Activated CD4-positive, CD25-positive, alpha-beta regulatory T cell treated with anti-CD3 and anti-CD28 coated beads, Interleukin-2, amount 50 U/mL, for 24 hours (primary cell): Measurements from ENCODE around the gene NRXN3.

ENCODE experiments used
- ATAC-seq, 2 donors: fragments of 150-1000 bp; cut with Tn5 transposase; one replicate each; pipeline ENCODE4 v1.10.0; 2021; ENCODE audit warnings: mild to moderate bottlenecking in 1 of 2, moderate library complexity in 1 of 2

Gene NRXN3

DNA sequence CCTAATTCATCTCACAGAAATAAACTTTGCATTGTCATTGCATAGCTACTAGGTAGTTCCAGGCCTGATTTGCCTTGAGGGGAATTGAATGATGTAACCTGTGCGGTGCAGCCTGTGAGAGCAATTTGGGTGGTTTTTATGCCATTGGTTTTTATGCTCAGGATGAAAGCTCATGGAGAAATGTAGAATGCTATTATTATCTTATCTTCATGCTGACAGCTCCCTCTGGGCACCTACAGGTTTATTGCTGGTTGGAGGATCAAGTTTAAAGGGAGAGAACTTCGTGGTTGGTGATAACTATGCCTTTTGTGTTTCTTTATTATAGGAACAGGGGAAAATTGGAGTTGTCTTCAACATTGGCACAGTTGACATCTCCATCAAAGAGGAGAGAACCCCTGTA, 1493.3 kb downstream of the NRXN3 start:
- ATAC-seq = no peak

DNA sequence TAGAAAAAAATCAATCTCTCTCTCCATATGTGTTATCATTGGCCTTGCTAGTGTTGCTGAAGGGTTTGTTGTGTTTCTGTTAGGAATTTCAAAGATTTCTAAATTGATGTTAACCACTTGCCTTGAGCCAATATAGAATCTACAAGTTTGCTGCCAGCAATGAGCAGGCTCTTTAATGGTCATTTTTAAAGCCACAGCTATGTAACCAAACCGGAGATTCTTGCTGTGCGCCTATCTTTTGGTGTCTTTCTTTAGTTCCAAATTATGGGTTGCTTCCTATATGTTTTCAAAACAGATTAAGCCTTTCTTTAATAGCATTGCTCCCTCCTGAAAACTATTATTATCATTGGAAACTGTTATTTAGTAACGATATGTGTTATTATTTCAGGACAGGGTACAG, 1495.4 kb downstream of the NRXN3 start:
- ATAC-seq = no peak

DNA sequence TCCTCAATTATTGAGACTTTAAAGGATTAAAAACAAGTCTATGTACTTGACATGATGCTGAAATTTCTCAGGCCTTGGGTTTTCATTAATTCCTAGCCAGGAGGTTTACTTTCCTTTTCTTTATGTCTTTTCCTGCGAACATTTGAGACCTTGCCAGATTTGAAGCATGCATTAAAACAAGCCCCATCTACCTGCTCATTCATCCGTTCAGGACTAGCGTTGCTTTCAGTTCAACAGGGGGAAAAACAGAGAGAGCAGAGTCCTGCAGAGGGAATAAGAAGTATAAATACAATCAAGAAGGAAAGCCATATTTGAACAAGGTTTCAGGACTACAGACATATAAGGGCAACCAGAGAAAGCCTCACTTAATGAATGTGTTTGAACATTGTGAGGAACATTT, 1498.8 kb downstream of the NRXN3 start:
- no peak for ATAC-seq

- no peak for ATAC-seq
These were observed 1500.6 kb downstream of the NRXN3 start for GRCh38 chr14:79670811-79671210.

DNA sequence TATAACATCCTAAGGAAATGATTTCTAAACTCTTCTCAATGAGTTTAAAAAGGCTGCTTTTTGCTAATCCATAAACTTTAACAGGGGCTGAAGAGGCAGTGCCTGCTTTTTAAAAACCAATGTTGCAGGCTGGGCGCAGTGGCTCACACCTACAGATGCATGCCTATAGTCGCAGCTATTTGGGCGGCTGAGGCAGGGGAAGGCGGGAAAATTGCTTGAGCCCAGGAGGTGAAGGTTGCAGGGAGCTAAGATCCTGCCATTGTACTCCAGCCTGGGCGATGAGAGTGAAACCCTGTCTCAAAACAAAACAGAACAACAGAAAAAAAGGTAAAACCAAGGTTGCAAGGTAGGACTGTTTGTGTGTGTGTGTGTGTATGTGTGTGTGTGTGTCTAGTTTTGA, 1509.9 kb downstream of the NRXN3 start:
- ATAC-seq = no peak

- no peak for ATAC-seq
These were observed 1516.0 kb downstream of the NRXN3 start for GRCh38 chr14:79686196-79686595.

DNA sequence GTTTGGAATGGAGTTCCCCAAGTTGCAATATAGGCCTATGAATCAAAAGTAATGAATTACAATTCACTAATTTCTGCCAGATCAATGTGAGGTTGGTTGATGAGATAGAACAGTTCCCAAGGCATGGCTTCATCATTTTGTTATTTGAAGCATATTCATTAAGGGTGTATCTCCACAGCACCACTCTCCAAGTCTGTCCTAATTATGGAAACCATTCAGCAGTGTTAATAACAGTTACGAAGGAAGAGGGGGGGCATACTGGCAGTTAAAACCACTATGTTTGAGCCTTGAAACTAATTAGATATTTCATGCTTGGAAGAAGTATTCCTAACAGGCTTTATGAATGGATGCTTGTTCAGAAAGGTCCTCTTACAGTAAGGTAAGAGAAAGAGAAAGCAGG, 1520.8 kb downstream of the NRXN3 start:
- no peak for ATAC-seq

GRCh38 chr14:79693935-79694334, 1523.8 kb downstream of the NRXN3 start:
- no peak for ATAC-seq

DNA sequence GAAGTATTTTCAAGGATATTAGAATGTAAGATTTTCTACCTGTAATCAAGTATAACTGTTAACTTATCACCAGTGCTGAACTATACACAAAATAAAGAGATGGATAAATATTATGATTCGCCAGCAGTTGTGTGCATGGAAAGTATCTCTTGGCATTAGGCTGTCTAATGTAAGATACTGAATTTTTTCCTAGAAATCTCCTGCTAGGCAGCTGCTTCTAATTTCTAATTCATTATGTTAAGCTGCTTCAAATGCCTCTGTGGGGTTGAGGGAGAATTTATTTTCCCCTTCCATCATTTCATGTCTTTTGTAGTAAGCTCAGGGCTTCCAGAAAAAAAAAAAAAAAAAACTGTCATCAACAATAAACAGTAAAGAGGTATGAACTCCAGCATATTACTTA, 1525.1 kb downstream of the NRXN3 start:
- ATAC-seq = no peak

DNA sequence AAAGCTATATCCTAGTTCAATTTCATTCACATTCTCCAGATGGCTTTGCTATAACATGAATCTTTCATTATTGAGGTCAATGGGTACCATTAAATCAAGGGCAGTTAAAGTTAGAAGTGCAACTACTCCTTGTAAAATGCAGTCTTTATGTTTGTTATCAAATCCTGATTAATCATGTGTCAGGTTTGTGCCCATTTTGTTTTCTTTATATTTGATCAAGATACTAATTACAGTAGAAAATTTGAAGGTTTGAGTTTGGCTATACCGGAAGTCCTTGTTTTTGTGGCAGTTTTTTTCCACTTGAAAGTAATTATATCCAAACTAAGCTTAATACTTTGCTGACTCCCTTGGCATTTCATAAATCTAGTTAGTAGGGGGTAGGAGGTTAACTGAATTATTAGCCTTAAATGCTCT, 1528.1 kb downstream of the NRXN3 start:
- no peak for ATAC-seq

- ATAC-seq = no peak
These were observed 1529.0 kb downstream of the NRXN3 start for GRCh38 chr14:79699206-79699605.

DNA sequence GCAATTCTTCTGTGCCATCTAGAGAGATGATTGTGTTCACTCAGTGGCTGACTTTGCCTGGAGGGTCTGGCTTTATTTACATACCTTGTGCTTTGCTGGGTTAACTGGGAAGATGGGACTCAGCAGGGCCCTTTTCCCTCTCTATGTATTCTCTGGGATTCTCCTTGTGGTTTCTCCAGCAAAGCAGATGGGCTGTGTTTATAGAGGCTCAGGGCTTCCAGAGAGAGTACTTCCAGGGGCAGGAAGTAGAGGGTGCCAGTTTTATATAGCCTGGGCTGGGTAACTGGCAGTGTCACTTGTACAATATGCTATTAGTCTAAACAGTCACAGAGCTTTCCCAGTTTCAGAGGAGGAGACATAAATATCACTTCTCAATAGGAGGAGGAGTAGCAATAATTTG, 1531.2 kb downstream of the NRXN3 start:
- ATAC-seq = no peak

- no peak for ATAC-seq
These were observed 1532.0 kb downstream of the NRXN3 start for GRCh38 chr14:79702197-79702596.

GRCh38 chr14:79703209-79703608, 1533.0 kb downstream of the NRXN3 start:
- ATAC-seq = no peak

- no peak for ATAC-seq
These were observed 1534.1 kb downstream of the NRXN3 start for GRCh38 chr14:79704041-79704807.

- ATAC-seq = no peak
These were observed 1535.1 kb downstream of the NRXN3 start for GRCh38 chr14:79705126-79705894.

- ATAC-seq = no peak
These were observed 1536.2 kb downstream of the NRXN3 start for GRCh38 chr14:79706382-79706781.

- no peak for ATAC-seq
These were observed 1538.5 kb downstream of the NRXN3 start for GRCh38 chr14:79708426-79709388.

- ATAC-seq = no peak
These were observed 1539.4 kb downstream of the NRXN3 start for GRCh38 chr14:79709573-79709972.

DNA sequence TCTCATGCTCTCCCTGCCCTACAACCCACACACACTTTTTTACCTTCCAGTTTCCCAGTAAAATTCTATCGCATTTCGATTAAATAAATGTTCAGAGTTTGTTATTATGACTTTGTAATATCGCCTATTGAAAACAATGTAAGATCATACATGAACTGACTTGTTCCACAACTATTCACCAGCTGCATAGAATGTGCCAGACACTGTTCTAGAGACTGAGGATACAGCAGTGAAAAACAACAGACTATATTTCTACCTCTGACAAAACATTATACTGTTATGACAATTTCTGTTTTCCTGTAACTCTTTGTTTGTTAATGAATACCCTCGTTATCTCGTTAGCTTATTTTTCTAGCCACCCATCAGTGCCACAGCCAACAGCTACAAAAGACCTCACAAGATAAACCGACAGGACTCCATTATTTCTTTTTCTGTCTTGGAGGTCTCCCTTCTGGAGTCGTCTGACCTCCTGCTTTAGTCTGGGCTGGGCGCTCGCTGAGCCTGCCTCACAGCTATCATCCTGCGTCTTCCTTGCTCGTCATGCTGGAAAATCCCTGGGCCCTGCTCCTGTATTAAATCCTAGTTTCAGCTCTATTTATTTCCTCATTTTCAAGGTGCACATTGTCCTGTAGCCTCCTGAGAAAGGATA, 1542.3 kb downstream of the NRXN3 start:
- ATAC-seq = no peak

GRCh38 chr14:79721399-79722084, 1551.4 kb downstream of the NRXN3 start:
- ATAC-seq = no peak
